DOHH2 (cell line): ENCODE results near the gene MTFMT.

Experiments
- H3F3A ChIP-seq: fragments of 200-600 bp; sonication (generic), shearing (Covaris generic); 2 replicates; pipeline ENCODE4 v1.6.0; 2016; ENCODE audit warnings: antibody characterized with exemption, mild to moderate bottlenecking; ENCODE audit not compliant: control insufficient read depth, insufficient read depth
- H3K27ac ChIP-seq: fragments of 200-600 bp; sonication (generic); 2 replicates; pipeline ENCODE4 v1.5.1; 2014; ENCODE audit warnings: low read depth, mild to moderate bottlenecking, low read length, moderate library complexity
- H3K27me3 ChIP-seq: fragments of 200-600 bp; sonication (generic); 2 replicates; pipeline ENCODE4 v1.6.1; 2014; ENCODE audit warnings: mild to moderate bottlenecking, low read length, mixed read lengths; ENCODE audit not compliant: control insufficient read depth
- H3K36me3 ChIP-seq: fragments of 200-600 bp; sonication (generic); 2 replicates; pipeline ENCODE4 v1.6.1; 2014; ENCODE audit warnings: mild to moderate bottlenecking, low read length, moderate library complexity, mixed read lengths; ENCODE audit not compliant: control insufficient read depth
- H3K4me1 ChIP-seq: fragments of 200-600 bp; sonication (generic); 2 replicates; pipeline ENCODE4 v1.6.1; 2014; ENCODE audit warnings: mild to moderate bottlenecking, low read length, mixed read lengths; ENCODE audit not compliant: control insufficient read depth
- H3K4me2 ChIP-seq: fragments of 200-600 bp; sonication (generic); 2 replicates; pipeline ENCODE4 v1.6.0; 2014; ENCODE audit warnings: mild to moderate bottlenecking, low read length, moderate library complexity
- H3K4me3 ChIP-seq: fragments of 200-600 bp; sonication (generic); 2 replicates; pipeline ENCODE4 v1.5.1; 2014; ENCODE audit warnings: mild to moderate bottlenecking, low read length, mixed read lengths
- H3K79me2 ChIP-seq: fragments of 200-600 bp; sonication (generic); 2 replicates; pipeline ENCODE4 v1.6.1; 2014; ENCODE audit warnings: mild to moderate bottlenecking, low read length, mixed read lengths; ENCODE audit not compliant: control insufficient read depth
- H3K9me2 ChIP-seq: fragments of 200-600 bp; sonication (generic); replicated peaks from 2 replicates; pipeline ENCODE4 v1.6.1; 2014; ENCODE audit warnings: mild to moderate bottlenecking, low read length, mixed read lengths; ENCODE audit not compliant: control insufficient read depth
- H3K9me3 ChIP-seq: fragments of 200-600 bp; sonication (generic); 2 replicates; pipeline ENCODE4 v1.6.1; 2014; ENCODE audit warnings: antibody characterized with exemption, low read length, mixed read lengths; ENCODE audit not compliant: control insufficient read depth, insufficient read depth
- H4K20me1 ChIP-seq: fragments of 200-600 bp; sonication (generic); 2 replicates; pipeline ENCODE4 v1.6.0; 2014; ENCODE audit warnings: low read depth, mild to moderate bottlenecking, antibody characterized with exemption, low read length, moderate library complexity; ENCODE audit not compliant: control insufficient read depth, insufficient read depth
- CTCF ChIP-seq: fragments of 200-600 bp; sonication (generic); IDR thresholded peaks from one replicate; pipeline ENCODE4 v1.5.1; 2014; ENCODE audit warnings: antibody characterized with exemption, mild to moderate bottlenecking, low read depth, low read length; ENCODE audit not compliant: poor library complexity, severe bottlenecking
- EZH2phosphoT487 ChIP-seq: fragments of 200-600 bp; sonication (generic); IDR thresholded peaks from 2 replicates; pipeline ENCODE4 v1.6.1; 2017; ENCODE audit warnings: borderline replicate concordance, mild to moderate bottlenecking, antibody characterized with exemption, low read length, moderate library complexity, mixed read lengths

The MTFMT gene

GRCh38 chr15:64990168-64990470 is 39.3 kb downstream of the MTFMT start:
- TF ChIP-seq CTCF (no peak), EZH2phosphoT487 (no peak)
- Histone ChIP-seq H3K4me1 (peaks cover 33% of the 10 kb centered on the region), H3K9me2 (no peaks in the 10 kb centered on the region), H3K4me3 (peak overlapping the region; percentile 92), H3K9me3 (no peaks in the 10 kb centered on the region), H3F3A (peaks cover 7% of the 10 kb centered on the region; the same call in 1 of the 2 replicates), H3K27me3 (no peaks in the 10 kb centered on the region), H3K36me3 (peaks cover 6% of the 10 kb centered on the region), H3K4me2 (peak overlapping the region; percentile 87), H3K27ac (peak overlapping the region; percentile 35), H3K79me2 (peaks cover 26% of the 10 kb centered on the region), H4K20me1 (no peaks in the 10 kb centered on the region)

GRCh38 chr15:64989416-64990167 is 39.8 kb downstream of the MTFMT start, which contains the start of gene SPG21:
TSS of gene SPG21 (minus strand) at chr15:64989914. CDS start at chr15:64983569, 6,345 bp downstream.
- no peak for TF ChIP-seq CTCF
- TF ChIP-seq EZH2phosphoT487: no peak
- H3F3A ChIP-seq: peaks cover 6% of the 10 kb centered on the region; the same call in 1 of the 2 replicates
- H3K4me2 ChIP-seq: peak within 1 kb of the TSS; percentile 87
- H4K20me1 ChIP-seq: no peaks in the 10 kb centered on the region
- H3K4me3 ChIP-seq: peak within 1 kb of the TSS; percentile 92
- H3K9me2 ChIP-seq: no peaks in the 10 kb centered on the region
- peak within 1 kb of the TSS; percentile 35 for H3K27ac ChIP-seq
- no peaks in the 10 kb centered on the region for H3K27me3 ChIP-seq
- H3K79me2 ChIP-seq: peaks cover 29% of the 10 kb centered on the region
- H3K4me1 ChIP-seq: peaks cover 38% of the 10 kb centered on the region
- no peaks in the 10 kb centered on the region for H3K9me3 ChIP-seq
- peaks cover 6% of the 10 kb centered on the region for H3K36me3 ChIP-seq

GRCh38 chr15:64987136-64987535 is 42.3 kb downstream of the MTFMT start:
- Histone ChIP-seq H3K4me2 (peak overlapping the region; percentile 10; the same call in 1 of the 2 replicates), H3K27me3 (no peaks in the 10 kb centered on the region), H3F3A (peaks cover 5% of the 10 kb centered on the region; the same call in 1 of the 2 replicates), H3K4me3 (no peak overlapping the region), H3K9me3 (no peaks in the 10 kb centered on the region), H3K27ac (no peak overlapping the region), H3K4me1 (peaks cover 44% of the 10 kb centered on the region), H3K36me3 (peaks cover 12% of the 10 kb centered on the region), H3K9me2 (no peaks in the 10 kb centered on the region), H3K79me2 (peaks cover 29% of the 10 kb centered on the region), H4K20me1 (no peaks in the 10 kb centered on the region)
- TF ChIP-seq CTCF (no peak), EZH2phosphoT487 (no peak)
